CD4-positive, alpha-beta T cell treated with Interleukin-12 subunit alpha and Interleukin-12 subunit beta, for 1 hour (primary cell): Measurements from ENCODE around the gene CCDC141.
"Not testable (repeated sequence)": the region's sequence is repeated elsewhere in the genome, so short reads cannot be mapped to it uniquely, and the experiment has no call there.

Source experiments
- DNase-seq: peaks from one replicate; pipeline ENCODE4 v3.0.0-alpha.2; 2020

CCDC141 gene

GRCh38 chr2:179031731-179032408 is 18.1 kb downstream of the CCDC141 start:
- DNase-seq, result peak; percentile 49

GRCh38 chr2:179024445-179024844 is 25.5 kb downstream of the CCDC141 start:
- DNase-seq, result no peak

GRCh38 chr2:179022685-179023084 is 27.3 kb downstream of the CCDC141 start:
- no peak for DNase-seq

GRCh38 chr2:179021258-179021657 is 28.7 kb downstream of the CCDC141 start:
- DNase-seq, result no peak

- DNase-seq, result peak; percentile 20
These were observed 29.7 kb downstream of the CCDC141 start for GRCh38 chr2:179020156-179020750.

- DNase-seq, result no peak
These were observed 30.7 kb downstream of the CCDC141 start for GRCh38 chr2:179019260-179019659.

GRCh38 chr2:179017773-179018357 is 32.1 kb downstream of the CCDC141 start:
- no peak for DNase-seq

- DNase-seq, result not testable (repeated sequence)
These were observed 35.7 kb downstream of the CCDC141 start for GRCh38 chr2:179014189-179014588.

GRCh38 chr2:179005976-179006375 is 44.0 kb downstream of the CCDC141 start:
- no peak for DNase-seq

GRCh38 chr2:178999476-178999875 is 50.5 kb downstream of the CCDC141 start:
- no peak for DNase-seq

GRCh38 chr2:178998539-178998938 is 51.4 kb downstream of the CCDC141 start:
- DNase-seq, result no peak

GRCh38 chr2:178997477-178997876 is 52.5 kb downstream of the CCDC141 start:
- no peak for DNase-seq

GRCh38 chr2:178997067-178997466 is 52.9 kb downstream of the CCDC141 start:
- DNase-seq, result no peak

- no peak for DNase-seq
These were observed 55.7 kb downstream of the CCDC141 start for GRCh38 chr2:178994264-178994663.

GRCh38 chr2:178993788-178994187 is 56.1 kb downstream of the CCDC141 start:
- no peak for DNase-seq

- DNase-seq, result not testable (repeated sequence)
These were observed 57.2 kb downstream of the CCDC141 start for GRCh38 chr2:178992719-178993118.

GRCh38 chr2:178990533-178991241 is 59.2 kb downstream of the CCDC141 start:
- DNase-seq, result no peak

GRCh38 chr2:178989424-178989823 is 60.5 kb downstream of the CCDC141 start:
- not testable (repeated sequence) for DNase-seq

GRCh38 chr2:178982652-178983051 is 67.3 kb downstream of the CCDC141 start:
- DNase-seq, result not testable (repeated sequence)

GRCh38 chr2:178980815-178981214 is 69.1 kb downstream of the CCDC141 start:
- DNase-seq, result no peak

GRCh38 chr2:178978667-178979066 is 71.3 kb downstream of the CCDC141 start:
- DNase-seq, result no peak

GRCh38 chr2:178976351-178976750 is 73.6 kb downstream of the CCDC141 start:
- no peak for DNase-seq

GRCh38 chr2:178962805-178963433 is 87.0 kb downstream of the CCDC141 start:
- DNase-seq, result no peak
